Pulmonary artery endothelial cell (primary cell): Measurements from ENCODE around the gene SCYGR3. TPM values are rescaled to one million over a fixed set of nuclear protein-coding genes. Genes with fewer than 3 reads are reported as not detected.
"Not testable (repeated sequence)": the region's sequence is repeated elsewhere in the genome, so short reads cannot be mapped to it uniquely, and the experiment has no call there.

Experiments
- DNase-seq: peaks from one replicate; pipeline ENCODE4 v3.0.0-alpha.2; 2011; ENCODE audit warnings: low read depth, low spot score
- total RNA-seq: library from RNA; depleted of rRNA; stranded (reverse); fragments of >200 nt; gene quantifications from 2 replicates; pipeline ENCODE4 v1.2.3, GENCODE V29; 2014

Gene SCYGR3
- total RNA-seq, 1 donor from 2014 or later, result not detected

DNA sequence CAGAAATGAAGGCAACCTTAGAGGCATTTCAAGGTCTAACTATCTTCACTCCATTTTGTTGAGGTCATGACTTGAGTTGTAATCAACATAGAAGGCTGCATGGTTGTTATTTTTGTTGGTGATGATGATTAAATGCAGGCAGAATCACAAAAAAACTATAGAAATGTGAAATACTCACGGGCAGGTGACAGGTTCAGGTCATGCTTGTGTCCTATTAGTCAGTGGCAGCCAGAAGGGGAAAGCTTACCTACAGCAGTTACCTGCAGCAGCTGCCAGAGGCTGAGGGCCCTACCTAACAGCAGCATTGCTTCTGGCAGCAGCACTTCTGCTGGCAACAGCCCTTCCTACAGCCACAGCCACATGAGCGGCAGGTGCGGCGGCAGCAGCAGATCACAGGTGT lies 394 bp downstream of the SCYGR3 start:
- DNase-seq, result no peak

DNA sequence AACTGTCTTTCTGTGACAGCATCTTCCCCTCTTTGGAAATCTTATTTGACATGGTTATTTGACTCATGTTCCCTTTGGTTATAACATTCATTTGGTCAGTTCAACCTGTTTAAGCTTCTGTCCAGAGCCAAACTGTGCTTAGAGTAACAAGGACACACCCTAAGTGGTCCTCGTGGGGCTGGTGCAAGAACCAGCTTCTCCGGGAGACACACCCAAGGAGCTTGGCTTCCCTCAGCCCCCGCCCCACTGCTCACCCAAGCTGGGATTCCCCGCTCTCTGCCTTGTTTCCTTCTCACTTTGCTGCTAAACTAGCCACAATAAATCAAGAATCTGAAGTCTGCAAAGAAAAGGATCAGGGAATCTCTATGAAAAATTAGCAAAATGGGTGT lies 1.4 kb downstream of the SCYGR3 start:
- DNase-seq, result no peak

DNA sequence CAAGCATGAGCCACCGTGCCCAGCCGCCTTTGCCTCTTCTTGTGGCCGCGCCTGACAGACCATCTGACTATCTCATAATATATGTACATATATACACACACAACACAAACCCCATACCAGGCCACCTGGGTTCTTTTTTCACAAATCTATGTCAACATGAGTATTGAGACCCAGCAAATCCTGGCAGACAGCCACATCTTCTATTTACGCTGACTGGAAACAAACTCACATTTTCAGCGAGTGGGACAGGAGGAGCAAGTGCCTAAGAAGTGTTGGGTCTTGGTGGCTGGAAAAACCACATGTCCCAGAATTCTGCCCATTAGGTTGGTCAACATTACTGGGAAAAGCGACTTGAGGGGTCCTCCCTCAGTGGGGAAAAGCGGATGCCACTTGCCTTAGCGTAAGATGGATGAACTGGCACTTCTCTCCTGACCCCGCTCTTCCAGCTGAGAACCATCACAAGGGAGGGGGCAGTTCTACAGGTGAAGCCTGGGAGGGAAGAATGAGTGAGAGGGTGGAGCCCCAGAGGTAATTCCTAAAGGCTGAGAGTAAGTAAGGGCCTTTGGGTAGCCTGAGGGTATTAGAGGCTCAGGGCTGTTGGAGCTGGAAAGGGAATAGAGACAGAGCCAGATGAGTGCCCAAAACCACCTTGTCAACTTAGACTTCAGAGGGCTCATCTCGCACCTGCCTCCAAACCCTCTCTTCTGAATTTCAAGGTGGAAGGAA lies 1.9 kb downstream of the SCYGR3 start:
- no peak for DNase-seq

DNA sequence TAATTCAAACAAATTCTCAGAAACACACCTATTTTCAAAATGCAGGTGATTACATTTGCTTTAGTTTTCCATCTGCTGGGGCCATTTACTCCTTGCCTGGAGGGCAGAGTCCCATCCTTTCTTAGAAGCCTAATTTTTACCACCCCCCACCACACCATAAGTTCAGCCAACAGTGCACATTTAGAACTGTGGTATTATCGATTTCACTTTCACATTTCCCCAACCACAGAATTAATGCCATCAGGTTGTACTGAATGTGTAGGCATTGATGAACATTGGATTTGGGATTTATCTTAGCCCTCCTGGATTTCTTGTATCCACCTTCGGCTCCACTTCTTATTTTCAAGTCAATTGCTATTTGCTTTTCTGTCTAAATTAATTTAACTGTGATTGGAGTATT lies 4.5 kb downstream of the SCYGR3 start:
- no peak for DNase-seq

DNA sequence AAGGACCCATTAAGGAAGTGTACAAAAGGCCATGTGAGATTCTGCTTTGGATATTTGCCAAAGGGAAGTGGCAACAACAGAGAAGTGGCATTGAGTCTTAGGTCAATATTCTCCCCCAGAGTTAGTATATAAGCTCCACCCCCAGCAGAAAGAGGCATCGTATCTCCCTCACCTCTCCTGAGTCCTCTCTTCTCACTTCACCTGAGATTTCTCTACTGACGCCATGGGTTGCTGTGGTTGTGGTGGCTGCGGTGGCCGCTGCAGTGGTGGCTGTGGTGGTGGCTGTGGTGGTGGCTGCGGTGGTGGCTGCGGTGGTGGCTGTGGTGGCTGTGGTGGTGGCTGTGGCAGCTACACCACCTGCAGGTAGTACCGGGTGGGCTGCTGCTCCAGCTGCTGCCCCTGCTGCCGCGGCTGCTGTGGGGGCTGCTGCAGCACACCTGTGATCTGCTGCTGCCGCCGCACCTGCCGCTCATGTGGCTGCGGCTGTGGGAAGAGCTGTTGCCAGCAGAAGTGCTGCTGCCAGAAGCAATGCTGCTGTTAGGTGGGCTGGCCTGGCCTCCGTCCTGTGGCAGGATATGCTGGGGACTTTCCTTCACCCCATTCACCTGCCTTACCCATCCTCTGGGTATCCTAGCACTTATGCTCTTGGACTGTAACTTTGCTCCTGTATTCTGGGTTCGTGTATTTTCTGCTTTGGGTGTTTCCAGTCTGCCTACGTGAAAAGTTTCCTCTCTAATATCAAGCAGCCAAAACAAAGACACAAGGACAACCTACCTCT lies 5.9 kb downstream of the SCYGR3 start:
- DNase-seq, result no peak

DNA sequence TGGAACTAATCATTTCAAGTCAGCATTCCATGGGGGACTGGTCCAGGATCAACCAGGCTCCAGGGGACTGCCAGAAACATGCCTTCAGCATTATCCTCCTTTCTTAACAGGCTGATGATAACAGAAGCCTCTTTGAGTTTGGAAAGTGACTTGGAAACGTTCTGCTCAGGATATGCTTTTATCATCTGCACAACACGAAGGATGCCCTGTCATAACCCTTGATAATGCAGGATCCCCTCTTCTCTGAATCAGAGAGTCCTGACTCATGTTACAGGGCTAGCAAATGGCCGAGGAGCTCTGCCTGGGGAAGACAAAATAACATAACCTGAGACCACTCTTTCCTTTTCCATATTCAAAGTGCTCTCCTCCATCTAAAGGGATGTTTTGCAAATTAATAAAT lies 6.7 kb downstream of the SCYGR3 start:
- no peak for DNase-seq

DNA sequence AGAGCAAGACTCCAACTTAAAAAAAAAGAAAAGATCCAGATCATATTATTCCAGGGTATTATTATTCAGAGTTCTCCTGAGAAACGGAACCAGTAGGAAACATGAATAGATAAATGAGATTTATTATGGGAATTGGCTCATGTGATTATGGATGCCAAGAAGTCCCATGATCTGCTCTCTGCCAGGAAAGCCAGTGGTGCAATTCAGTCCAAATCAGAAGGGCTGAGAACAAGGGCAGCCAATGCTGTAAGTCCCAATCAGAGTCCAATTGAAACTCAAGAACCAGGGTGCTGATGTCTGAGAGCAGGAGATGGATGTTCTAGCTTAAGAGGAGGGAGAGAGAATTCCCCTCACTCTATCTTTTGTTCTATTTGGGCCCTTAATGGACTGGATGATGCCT lies 8.2 kb downstream of the SCYGR3 start:
- no peak for DNase-seq

DNA sequence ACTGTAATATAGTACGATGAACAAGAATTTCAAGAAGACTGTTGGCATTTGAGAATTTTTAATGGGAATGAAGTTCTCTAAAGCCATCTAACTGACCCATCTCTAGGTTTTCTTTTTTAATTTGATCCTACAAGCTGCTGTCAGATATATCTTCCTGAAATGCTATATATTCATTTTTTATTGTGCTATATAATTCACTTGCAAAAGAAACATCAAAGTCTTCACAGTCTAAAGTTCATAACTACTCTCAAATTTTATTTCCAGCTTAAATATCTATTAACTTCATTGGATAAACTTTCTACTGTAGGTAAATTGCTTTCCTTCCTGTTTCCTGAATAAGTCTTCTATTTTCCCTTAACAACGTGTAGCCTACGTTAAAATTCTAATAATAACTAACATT lies 12.3 kb downstream of the SCYGR3 start:
- no peak for DNase-seq

DNA sequence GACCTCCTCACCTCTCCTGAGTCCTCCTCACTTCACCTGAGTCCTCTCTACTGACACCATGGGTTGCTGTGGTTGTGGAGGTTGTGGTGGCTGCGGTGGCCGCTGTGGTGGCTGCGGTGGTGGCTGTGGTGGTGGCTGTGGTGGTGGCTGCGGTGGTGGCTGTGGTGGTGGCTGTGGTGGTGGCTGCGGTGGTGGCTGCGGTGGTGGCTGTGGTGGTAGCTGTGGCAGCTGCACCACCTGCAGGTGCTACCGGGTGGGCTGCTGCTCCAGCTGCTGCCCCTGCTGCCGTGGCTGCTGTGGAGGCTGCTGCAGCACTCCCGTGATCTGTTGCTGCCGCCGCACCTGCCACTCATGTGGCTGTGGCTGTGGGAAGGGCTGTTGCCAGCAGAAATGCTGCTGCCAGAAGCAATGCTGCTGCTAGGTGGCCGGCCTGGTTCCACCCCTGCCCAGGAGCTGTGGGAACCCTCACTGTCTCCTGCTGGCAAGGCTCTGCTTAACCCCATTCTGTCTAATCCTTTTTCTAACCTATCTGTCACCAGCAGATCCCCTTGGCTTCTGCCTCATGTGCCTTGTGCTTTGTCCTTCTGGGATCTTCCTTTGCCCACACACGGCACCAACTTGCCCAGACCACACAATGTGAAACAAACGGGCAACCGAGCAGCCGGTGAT lies 15.7 kb downstream of the SCYGR3 start, which contains the start of gene SCYGR2:
Gene SCYGR2 (plus strand): TSS at position 59 of the 669 bp plus-strand sequence. CDS start 0 bp downstream, at position 59.
- DNase-seq, result not testable (repeated sequence)

DNA sequence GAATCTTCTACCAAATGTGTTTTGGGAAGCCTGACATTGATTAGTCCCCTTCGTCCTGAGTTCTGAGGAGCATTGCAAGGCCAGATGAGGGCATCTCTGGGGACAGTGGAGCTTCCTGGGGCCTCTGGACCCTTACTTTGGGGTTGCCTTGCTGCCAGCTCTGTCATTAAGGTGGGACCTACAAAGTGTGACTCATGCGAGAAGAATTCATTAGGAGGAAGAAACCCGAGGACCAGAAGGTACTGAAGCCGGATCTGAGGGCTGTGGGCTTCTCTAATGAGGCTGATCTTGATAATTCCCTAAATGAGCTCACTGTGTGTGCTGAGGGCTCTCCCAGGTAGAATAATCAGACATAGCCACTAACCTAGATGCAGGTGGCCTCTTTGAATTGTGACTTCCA lies 16.6 kb downstream of the SCYGR3 start:
- no peak for DNase-seq

DNA sequence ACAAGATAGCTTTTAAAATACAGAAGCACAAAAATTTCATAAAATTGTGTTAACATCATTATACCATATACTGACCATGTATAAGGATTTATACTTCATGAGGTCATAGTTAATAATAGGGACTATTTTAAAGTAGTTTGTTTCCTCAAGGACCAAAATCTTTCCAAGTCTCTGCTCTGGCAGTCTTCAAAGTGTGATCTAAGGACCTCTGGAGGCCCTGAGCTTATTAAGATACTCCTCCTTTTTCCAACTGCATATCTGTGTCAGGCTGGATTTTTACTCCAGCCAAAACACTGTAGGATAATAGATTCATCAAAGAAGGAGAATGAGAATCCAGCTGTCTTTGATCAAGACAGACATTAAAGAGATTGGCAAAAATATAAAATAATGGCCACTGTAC lies 17.6 kb downstream of the SCYGR3 start:
- DNase-seq, result no peak

DNA sequence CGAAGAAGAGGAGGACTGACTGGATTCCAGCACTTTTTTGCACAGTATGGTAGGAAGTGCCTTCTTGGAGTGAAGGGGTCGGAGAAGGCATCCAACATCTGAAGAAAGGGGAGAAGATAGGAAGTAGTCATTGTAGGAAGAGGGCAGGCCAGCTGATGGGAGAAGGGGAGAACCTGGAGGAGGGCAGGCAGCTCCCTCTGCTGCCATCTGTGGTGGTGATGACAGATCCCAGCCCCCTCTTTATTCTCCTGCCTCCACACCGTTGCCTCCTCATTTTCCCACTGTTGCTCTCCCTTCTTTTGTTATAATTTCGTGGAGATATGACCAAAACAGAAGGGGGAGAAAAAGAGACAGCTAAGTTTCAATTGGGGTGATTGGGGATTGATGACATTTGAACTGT lies 18.8 kb downstream of the SCYGR3 start:
- DNase-seq, result no peak

DNA sequence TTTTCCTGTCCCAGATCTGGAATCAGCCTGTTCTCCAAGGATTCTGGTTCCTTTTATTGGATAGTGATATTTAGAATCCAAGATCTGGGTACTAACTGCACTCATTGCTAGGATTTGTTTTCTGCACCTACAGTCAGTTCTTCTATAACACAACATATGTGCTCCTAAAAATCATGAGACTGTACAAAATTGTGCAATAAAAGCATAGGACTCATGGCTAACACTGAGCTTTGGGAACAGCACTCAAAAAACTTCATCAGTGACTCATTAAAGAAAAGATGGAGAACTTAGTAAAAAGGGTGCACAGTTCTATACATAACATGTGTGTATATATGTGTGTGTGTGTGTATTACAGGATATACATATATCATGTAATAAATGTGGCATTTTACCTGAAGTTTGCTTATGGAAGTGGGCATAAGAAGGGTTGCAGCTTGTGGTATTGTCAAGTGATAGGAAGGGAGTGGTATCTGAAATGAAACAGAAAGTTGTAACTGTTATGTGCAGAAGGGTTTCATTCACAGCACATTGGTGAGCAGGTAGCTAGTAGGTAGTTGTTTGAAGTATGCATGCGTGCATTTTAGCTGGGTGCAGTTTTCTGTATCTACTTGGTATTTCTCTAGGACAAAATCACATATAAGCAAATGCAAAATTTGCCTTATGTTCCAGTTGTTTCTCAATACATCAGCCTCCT lies 21.8 kb downstream of the SCYGR3 start:
- no peak for DNase-seq

DNA sequence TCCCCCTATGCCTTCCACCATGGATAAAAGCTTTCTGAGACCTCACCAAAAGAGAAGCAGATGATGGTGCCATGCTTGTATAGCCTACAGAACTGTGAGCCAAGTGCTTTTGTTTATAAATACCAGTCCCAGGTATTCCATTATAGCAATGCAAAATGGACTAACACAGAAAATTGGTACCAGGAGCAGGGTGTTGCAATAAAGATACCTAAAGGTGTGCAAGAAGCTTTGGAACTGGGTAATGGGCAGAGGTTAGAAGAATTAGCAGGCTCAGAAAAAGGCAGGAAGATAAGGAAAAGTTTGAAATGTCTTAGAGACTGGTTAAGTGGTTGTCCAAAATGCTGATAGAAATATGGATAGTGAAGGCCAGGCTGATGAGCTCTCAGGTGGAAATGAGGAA lies 32.3 kb downstream of the SCYGR3 start:
- DNase-seq, result no peak

DNA sequence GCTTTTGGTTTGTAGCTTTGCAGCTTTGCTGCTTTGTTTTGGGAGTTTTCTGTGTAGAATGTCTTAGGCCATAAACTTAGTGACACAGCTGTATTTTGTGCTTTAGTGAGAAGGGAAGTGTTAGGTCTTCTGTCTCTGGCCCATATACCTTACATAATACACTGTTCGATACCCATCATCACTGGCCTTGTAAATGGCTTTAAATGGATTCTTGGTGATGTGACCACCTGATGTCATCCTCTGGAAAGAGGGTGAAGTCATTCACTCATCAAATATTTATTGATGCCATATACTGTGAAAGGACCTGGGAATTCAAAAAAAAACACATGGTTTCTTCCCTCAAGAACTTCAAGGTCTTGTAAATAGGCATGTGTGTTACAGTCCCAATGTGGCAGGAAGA lies 34.8 kb downstream of the SCYGR3 start:
- DNase-seq, result no peak

DNA sequence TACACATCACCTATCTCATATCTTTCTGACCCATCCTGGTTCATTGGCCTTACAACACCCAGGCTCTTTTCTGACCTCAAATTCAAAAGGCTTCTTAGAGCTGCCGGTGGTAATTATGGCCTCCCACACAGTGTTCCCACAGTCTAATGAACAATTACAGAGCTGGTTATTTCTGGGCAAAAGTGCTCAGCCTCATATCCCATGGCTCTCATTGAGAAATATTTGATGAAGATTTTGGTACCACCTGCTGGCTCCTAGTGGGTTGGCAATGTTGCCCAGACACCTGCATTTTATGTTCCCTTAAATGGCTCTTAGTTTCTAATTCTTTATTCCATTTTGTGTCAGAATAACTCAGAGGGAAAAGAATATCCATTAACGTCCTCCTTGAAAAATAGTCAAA lies 36.0 kb downstream of the SCYGR3 start:
- DNase-seq, result no peak

DNA sequence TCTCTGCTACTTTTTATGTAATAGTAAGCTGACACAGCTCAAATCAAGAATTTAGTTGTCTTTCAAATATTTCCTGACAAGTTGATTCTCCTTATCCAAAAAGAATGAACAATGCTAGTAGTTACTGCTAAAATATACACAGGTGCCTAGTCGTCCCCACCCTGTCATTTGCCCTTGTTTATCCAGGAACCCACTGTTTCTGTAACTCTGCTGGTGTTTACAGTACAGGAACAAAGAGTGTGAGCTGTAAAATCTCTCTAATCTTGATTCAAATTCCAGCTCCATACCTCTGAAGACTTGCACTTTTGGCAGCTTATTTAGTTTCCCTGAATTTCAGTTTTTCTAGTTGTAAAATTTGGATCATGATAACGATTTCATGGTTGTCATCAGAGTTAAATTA lies 37.1 kb downstream of the SCYGR3 start:
- DNase-seq, result no peak

DNA sequence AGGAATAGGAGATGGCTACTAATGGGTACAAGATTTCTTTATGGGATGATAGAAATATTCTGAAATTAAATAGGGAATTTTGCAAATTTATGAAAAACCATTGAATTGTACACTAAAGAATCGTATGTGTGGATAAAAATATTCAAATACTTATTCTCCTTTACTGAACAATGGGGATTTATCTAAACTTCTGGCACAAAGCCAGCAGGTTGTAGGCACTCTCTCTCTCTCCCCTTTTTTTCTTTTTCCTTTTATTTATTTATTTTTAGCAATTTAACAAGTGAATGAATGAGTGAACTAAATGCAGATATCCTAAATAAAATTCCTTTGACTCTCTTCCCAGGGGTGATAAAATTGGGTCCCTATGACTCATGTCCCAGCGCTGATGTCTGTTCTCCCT lies 37.8 kb downstream of the SCYGR3 start:
- no peak for DNase-seq

DNA sequence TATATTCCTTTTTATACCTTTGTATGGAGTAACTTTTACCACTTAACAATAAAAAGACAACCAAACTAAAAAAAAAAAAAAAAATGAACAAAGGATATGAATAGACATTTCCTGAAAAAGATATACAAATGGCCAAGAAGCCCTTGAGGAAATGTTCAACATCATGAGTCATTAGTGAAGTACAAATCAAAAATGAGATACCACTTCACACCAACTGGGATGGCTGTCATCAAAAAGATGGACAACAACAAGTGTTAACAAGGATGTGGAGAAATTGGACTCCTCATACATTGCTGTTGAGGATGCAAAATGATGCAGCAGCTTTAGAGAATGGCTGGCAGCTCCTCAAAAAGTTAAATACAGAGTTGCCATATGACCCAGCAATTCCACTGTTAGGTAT lies 38.5 kb downstream of the SCYGR3 start:
- peak; percentile 54 for DNase-seq

DNA sequence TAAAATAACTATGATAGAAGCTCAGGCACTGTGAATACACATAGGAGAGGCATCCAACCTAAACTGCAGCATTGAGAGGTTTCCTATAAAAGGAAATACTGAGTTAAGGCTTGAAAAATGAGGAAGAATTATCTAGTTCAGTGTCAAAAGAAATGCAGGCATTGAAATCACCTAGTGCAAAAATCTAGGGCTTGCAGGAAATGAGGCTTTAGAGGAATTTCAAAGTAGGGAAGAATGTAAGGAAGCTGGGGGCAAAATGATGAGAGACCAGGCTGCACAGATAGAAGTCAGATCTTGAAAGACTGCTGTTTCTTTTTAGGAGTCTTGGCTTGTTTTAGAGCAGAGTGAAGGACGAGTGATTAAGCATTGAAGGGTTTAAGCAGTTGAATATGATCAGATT lies 44.0 kb downstream of the SCYGR3 start:
- DNase-seq, result no peak

DNA sequence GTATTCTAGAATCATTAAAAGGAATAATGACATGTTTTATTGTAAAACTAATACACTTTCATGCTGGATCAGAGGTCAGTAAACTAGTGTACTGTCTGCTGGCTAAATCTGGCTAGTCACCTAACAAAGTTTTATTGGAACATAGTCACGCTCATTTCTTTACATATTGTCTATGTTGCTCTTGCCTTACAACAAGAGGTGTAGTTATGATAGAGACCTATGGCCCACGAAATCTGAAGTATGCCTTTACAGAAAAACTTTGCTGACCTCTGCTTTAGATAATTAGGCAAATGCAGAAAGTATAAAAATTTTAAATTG lies 45.8 kb downstream of the SCYGR3 start:
- no peak for DNase-seq

DNA sequence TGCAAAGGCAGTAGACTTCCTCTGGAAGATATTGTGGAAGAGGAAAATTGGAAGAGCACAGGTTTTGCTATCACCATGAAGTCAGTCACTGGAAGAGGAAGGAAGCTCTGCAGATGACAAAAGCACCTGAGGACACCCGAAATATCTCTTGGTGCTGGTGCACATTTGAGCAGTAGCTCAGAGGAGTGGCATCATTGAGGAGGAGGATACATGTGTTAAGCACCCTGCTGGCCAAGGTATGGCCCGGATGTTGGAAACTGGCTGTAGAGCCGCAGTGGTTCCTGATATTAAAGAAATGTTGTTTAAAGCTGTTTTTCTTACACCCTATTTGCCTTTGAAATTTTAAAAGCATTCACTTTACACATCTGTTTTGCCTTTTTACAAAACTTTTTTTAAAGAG lies 48.6 kb downstream of the SCYGR3 start:
- DNase-seq, result no peak
